HG03060 (cell line): Measurements from ENCODE around the gene ZNF316.

Experiments
- ATAC-seq: cut with Tn5 transposase; IDR thresholded peaks from one replicate; pipeline ENCODE4 v1.9.1; 2021; ENCODE audit warnings: low read depth, moderate number of reproducible peaks; ENCODE audit not compliant: unreplicated experiment

ZNF316 gene

GRCh38 chr7:6675807-6676405 is 38.8 kb downstream of the ZNF316 start:
- no peak for ATAC-seq

- no peak for ATAC-seq
Observed at GRCh38 chr7:6680146-6680545, 43.0 kb downstream of the ZNF316 start.

DNA sequence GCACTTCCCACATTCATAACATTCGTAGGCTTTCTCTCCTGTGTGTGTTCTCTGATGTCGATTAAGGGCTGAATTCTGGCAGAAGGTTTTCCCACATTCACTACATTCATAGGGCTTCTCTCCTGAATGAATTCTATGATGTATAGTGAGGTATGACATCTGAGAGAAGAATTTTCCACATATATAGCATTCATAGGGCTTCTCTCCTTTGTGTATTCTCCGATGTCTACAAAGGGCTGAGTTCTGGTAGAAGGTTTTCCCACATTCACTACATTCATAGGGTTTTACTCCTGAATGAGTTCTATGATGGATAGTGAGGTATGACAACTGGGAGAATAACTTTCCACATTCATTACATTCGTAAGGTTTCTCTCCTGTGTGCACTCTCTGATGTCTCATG is 54.0 kb downstream of the ZNF316 start:
- no peak for ATAC-seq

DNA sequence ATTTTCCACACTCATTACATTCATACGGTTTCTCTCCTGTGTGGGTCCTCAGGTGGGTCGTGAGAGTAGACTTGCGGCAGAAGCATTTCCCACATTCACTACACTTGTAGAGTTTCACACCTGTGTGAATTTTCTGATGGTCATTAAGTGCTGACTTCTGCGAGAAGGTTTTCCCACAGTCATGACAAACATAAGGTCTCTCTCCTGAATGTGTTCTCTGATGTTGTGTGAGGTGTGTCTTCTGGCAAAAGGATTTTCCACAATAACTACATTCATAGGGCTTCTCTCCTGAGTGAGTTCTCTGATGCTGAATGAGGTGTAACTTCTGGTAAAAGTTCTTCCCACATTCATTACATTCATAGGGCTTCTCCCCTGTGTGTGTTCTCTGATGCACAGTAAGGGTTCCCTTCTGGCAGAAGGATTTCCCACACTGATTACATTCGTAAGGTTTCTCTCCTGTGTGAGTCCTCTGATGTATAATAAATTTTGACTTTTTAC is 54.5 kb downstream of the ZNF316 start:
- no peak for ATAC-seq

GRCh38 chr7:6700793-6701192 is 63.7 kb downstream of the ZNF316 start:
- no peak for ATAC-seq

- ATAC-seq = no peak
Observed at GRCh38 chr7:6701860-6702259, 64.7 kb downstream of the ZNF316 start.
